Neural progenitor cell (in vitro differentiated cells): ENCODE results near the gene HIF1AN. TPM values are rescaled to one million over a fixed set of nuclear protein-coding genes. Genes with fewer than 3 reads are reported as not detected.
A peak's percentile ranks its signal among the peaks of the same experiment; 100 is the strongest.

Source experiments
- DNase-seq: peaks from one replicate; pipeline ENCODE4 v3.0.0-alpha.2; 2016; ENCODE audit warnings: low spot score
- H2AFZ ChIP-seq: fragments of 200-600 bp; sonication (generic); replicated peaks from 2 replicates; pipeline ENCODE4 v1.6.1; 2016; ENCODE audit warnings: antibody characterized with exemption
- H3F3A ChIP-seq: fragments of 200-600 bp; sonication (generic); 2 replicates; pipeline ENCODE4 v1.6.1; 2016; ENCODE audit warnings: antibody characterized with exemption, low read depth
- H3K27ac ChIP-seq: fragments of 200-600 bp; sonication (generic); 2 replicates; pipeline ENCODE4 v1.5.1; 2016; ENCODE audit warnings: mild to moderate bottlenecking
- H3K27me3 ChIP-seq: fragments of 200-600 bp; sonication (generic); 2 replicates; pipeline ENCODE4 v1.6.1; 2016; ENCODE audit warnings: mild to moderate bottlenecking, moderate library complexity
- H3K36me3 ChIP-seq: fragments of 200-600 bp; sonication (generic); 2 replicates; pipeline ENCODE4 v1.5.1; 2016
- H3K4me1 ChIP-seq: fragments of 200-600 bp; sonication (generic); 2 replicates; pipeline ENCODE4 v1.6.1; 2016; ENCODE audit warnings: mixed run types
- H3K4me2 ChIP-seq: fragments of 200-600 bp; sonication (generic); 2 replicates; pipeline ENCODE4 v1.6.1; 2016
- H3K4me3 ChIP-seq: fragments of 200-600 bp; sonication (generic); 2 replicates; pipeline ENCODE4 v1.5.1; 2016
- H3K79me2 ChIP-seq: fragments of 200-600 bp; sonication (generic); 2 replicates; pipeline ENCODE4 v1.6.1; 2016; ENCODE audit warnings: low read depth
- H3K9ac ChIP-seq: fragments of 200-600 bp; sonication (generic); 2 replicates; pipeline ENCODE4 v1.6.1; 2016
- H3K9me3 ChIP-seq: fragments of 200-600 bp; sonication (generic); 2 replicates; pipeline ENCODE4 v1.5.1; 2016; ENCODE audit warnings: low read depth
- H4K20me1 ChIP-seq: fragments of 200-600 bp; sonication (generic); 2 replicates; pipeline ENCODE4 v1.6.1; 2016; ENCODE audit warnings: low read depth
- H3K27ac Mint-ChIP-seq: 3 replicates; pipeline ENCODE4 v1.8.0; 2021; ENCODE audit warnings: mixed read lengths
- H3K27me3 Mint-ChIP-seq: 2 replicates; pipeline ENCODE4 v1.8.0; 2022; ENCODE audit warnings: low read depth, mild to moderate bottlenecking, inconsistent platforms, moderate library complexity, mixed read lengths; ENCODE audit not compliant: insufficient read depth
- H3K36me3 Mint-ChIP-seq: 3 replicates; pipeline ENCODE4 v1.8.0; 2021; ENCODE audit warnings: mixed read lengths
- H3K4me1 Mint-ChIP-seq: 3 replicates; pipeline ENCODE4 v1.8.0; 2021; ENCODE audit warnings: mixed read lengths
- H3K4me3 Mint-ChIP-seq: 3 replicates; pipeline ENCODE4 v1.8.0; 2021; ENCODE audit warnings: mild to moderate bottlenecking, moderate library complexity, mixed read lengths
- H3K9me3 Mint-ChIP-seq: 3 replicates; pipeline ENCODE4 v1.8.0; 2020; ENCODE audit warnings: mixed read lengths
- CTCF ChIP-seq: fragments of 200-600 bp; sonication (generic); IDR thresholded peaks from 2 replicates; pipeline ENCODE4 v1.5.1; 2017; ENCODE audit warnings: antibody characterized with exemption, mild to moderate bottlenecking
- EZH2 ChIP-seq: fragments of 200-600 bp; sonication (generic); IDR thresholded peaks from 2 replicates; pipeline ENCODE4 v1.6.1; 2017; ENCODE audit warnings: antibody characterized with exemption, mild to moderate bottlenecking, moderate library complexity
- EZH2phosphoT487 ChIP-seq: fragments of 200-600 bp; sonication (generic); IDR thresholded peaks from 2 replicates; pipeline ENCODE4 v1.6.1; 2017; ENCODE audit warnings: antibody characterized with exemption
- total RNA-seq: library from RNA; depleted of rRNA; stranded (reverse); fragments of >200 nt; gene quantifications from 2 replicates; pipeline ENCODE4 v1.2.3, GENCODE V29; 2015; ENCODE audit warnings: low replicate concordance

Gene HIF1AN
- total RNA-seq, 1 donor from 2014 or later = 26.4 TPM

- no peak overlapping the region for H3K27ac ChIP-seq
- Mint-ChIP-seq H3K4me3 (peak overlapping the region; percentile 71), H3K27me3 (no peaks in the 10 kb centered on the region), H3K9me3 (no peaks in the 10 kb centered on the region), H3K36me3 (peaks cover 33% of the 10 kb centered on the region), H3K4me1 (peaks cover 13% of the 10 kb centered on the region), H3K27ac (no peak overlapping the region)
- H3K36me3 ChIP-seq = peaks cover 3% of the 10 kb centered on the region
- H3K9ac ChIP-seq = no peak overlapping the region
- no peak for TF ChIP-seq EZH2phosphoT487
- TF ChIP-seq CTCF = no peak
- no peak for TF ChIP-seq EZH2
- H4K20me1 ChIP-seq = peaks cover 39% of the 10 kb centered on the region
- H3K9me3 ChIP-seq = no peaks in the 10 kb centered on the region
- H3K79me2 ChIP-seq = peaks cover 22% of the 10 kb centered on the region
- no peak for DNase-seq
- H3F3A ChIP-seq = peaks cover 12% of the 10 kb centered on the region
- peaks cover 17% of the 10 kb centered on the region for H3K27me3 ChIP-seq
- H2AFZ ChIP-seq = no peak overlapping the region
- H3K4me2 ChIP-seq = no peak overlapping the region
- H3K4me3 ChIP-seq = no peak overlapping the region
- peaks cover 15% of the 10 kb centered on the region for H3K4me1 ChIP-seq
Measured at GRCh38 chr10:100524638-100525037, 11.1 kb upstream of the HIF1AN start.

- H3K27ac ChIP-seq = no peak overlapping the region
- H3K27me3 Mint-ChIP-seq = peaks cover 2% of the 10 kb centered on the region
- no peak overlapping the region for H3K9ac ChIP-seq
Measured at GRCh38 chr10:100528123-100528886, 7.4 kb upstream of the HIF1AN start.

GRCh38 chr10:100528921-100529474 lies 6.7 kb upstream of the HIF1AN start:
- Histone ChIP-seq H3K9ac (peak overlapping the region; percentile 67), H3K27me3 (no peaks in the 10 kb centered on the region), H3F3A (peaks cover 3% of the 10 kb centered on the region), H3K4me2 (peak overlapping the region; percentile 89), H3K79me2 (peaks cover 22% of the 10 kb centered on the region), H3K27ac (no peak overlapping the region), H2AFZ (peak overlapping the region; percentile 94), H3K4me1 (peaks cover 15% of the 10 kb centered on the region), H3K4me3 (peak overlapping the region; percentile 64), H3K9me3 (no peaks in the 10 kb centered on the region), H4K20me1 (peaks cover 24% of the 10 kb centered on the region), H3K36me3 (peaks cover 3% of the 10 kb centered on the region)
- Mint-ChIP-seq H3K27ac (no peak overlapping the region), H3K4me1 (peaks cover 18% of the 10 kb centered on the region), H3K4me3 (peak overlapping the region; percentile 100), H3K27me3 (peaks cover 2% of the 10 kb centered on the region), H3K9me3 (no peaks in the 10 kb centered on the region), H3K36me3 (peaks cover 26% of the 10 kb centered on the region)
- TF ChIP-seq CTCF (no peak), EZH2phosphoT487 (no peak), EZH2 (no peak)
- DNase-seq = peak; percentile 18

More at GRCh38 chr10:100528123-100528886, 7.4 kb upstream of the HIF1AN start:
- Histone ChIP-seq H3K9me3 (no peaks in the 10 kb centered on the region), H3K27me3 (no peaks in the 10 kb centered on the region), H3K79me2 (peaks cover 22% of the 10 kb centered on the region), H2AFZ (no peak overlapping the region), H3K4me3 (peak overlapping the region; percentile 64), H3K4me2 (peak overlapping the region; percentile 89), H3F3A (peaks cover 3% of the 10 kb centered on the region), H3K36me3 (peaks cover 3% of the 10 kb centered on the region), H4K20me1 (peaks cover 24% of the 10 kb centered on the region), H3K4me1 (peaks cover 15% of the 10 kb centered on the region)
- H3K36me3 Mint-ChIP-seq = peaks cover 33% of the 10 kb centered on the region
- TF ChIP-seq EZH2phosphoT487 (no peak), EZH2 (no peak), CTCF (no peak)
- peak overlapping the region; percentile 100 for H3K4me3 Mint-ChIP-seq
- no peaks in the 10 kb centered on the region for H3K9me3 Mint-ChIP-seq
- no peak overlapping the region for H3K27ac Mint-ChIP-seq
- H3K4me1 Mint-ChIP-seq = peaks cover 18% of the 10 kb centered on the region
- no peak for DNase-seq
